HG03378 (cell line): ENCODE data around the gene MAPK7.

Experiments
- ATAC-seq: cut with Tn5 transposase; IDR thresholded peaks from one replicate; pipeline ENCODE4 v1.9.1; 2021; ENCODE audit warnings: mild to moderate bottlenecking, moderate library complexity; ENCODE audit not compliant: unreplicated experiment

MAPK7 gene

GRCh38 chr17:19377602-19378415 is 489 bp upstream of the MAPK7 start:
- ATAC-seq: peak; percentile 86

- no peak for ATAC-seq
Observed at GRCh38 chr17:19379361-19380065, 1.2 kb downstream of the MAPK7 start.

GRCh38 chr17:19380481-19381301 is 2.4 kb downstream of the MAPK7 start:
- ATAC-seq: no peak

- ATAC-seq: no peak
Observed at GRCh38 chr17:19381361-19381740, 3.1 kb downstream of the MAPK7 start.

GRCh38 chr17:19381741-19382444 is 3.6 kb downstream of the MAPK7 start:
- no peak for ATAC-seq

GRCh38 chr17:19382531-19383444 is 4.5 kb downstream of the MAPK7 start:
- no peak for ATAC-seq

GRCh38 chr17:19383681-19384470 is 5.6 kb downstream of the MAPK7 start:
- no peak for ATAC-seq

- no peak for ATAC-seq
Observed at GRCh38 chr17:19384723-19385391, 6.6 kb downstream of the MAPK7 start.

- no peak for ATAC-seq
Observed at GRCh38 chr17:19385521-19385983, 7.3 kb downstream of the MAPK7 start.

- ATAC-seq: no peak
Observed at GRCh38 chr17:19386051-19386929, 8.0 kb downstream of the MAPK7 start.

GRCh38 chr17:19386974-19387920 is 8.9 kb downstream of the MAPK7 start, which contains the start of gene MFAP4:
MFAP4 (minus strand) TSS chr17:19387190; CDS start chr17:19387155, 35 bp downstream.
- no peak for ATAC-seq

- no peak for ATAC-seq
Observed at GRCh38 chr17:19387921-19388521, 9.7 kb downstream of the MAPK7 start.

GRCh38 chr17:19388791-19389785 is 10.8 kb downstream of the MAPK7 start:
- ATAC-seq: no peak

- ATAC-seq: no peak
Observed at GRCh38 chr17:19390951-19391350, 12.7 kb downstream of the MAPK7 start.

- ATAC-seq: no peak
Observed at GRCh38 chr17:19391432-19391831, 13.1 kb downstream of the MAPK7 start.
